Adipocyte (in vitro differentiated cells): Measurements from ENCODE around the gene GABARAPL2.

Experiments used
- DNase-seq: peaks from one replicate; pipeline ENCODE4 v3.0.0-alpha.2; 2015; ENCODE audit warnings: low read depth
- H3K27me3 ChIP-seq: replicated peaks from 2 replicates; pipeline ENCODE4 v1.7.0; 2013; ENCODE audit warnings: mild to moderate bottlenecking, low read length, moderate library complexity; ENCODE audit not compliant: control insufficient read depth, insufficient read depth
- H3K36me3 ChIP-seq: 2 replicates; pipeline ENCODE4 v1.7.0; 2013; ENCODE audit warnings: low read length, mild to moderate bottlenecking, moderate library complexity; ENCODE audit not compliant: control insufficient read depth, insufficient read depth, severe bottlenecking
- H3K4me1 ChIP-seq: 2 replicates; pipeline ENCODE4 v1.7.0; 2013; ENCODE audit warnings: mild to moderate bottlenecking, low read length, moderate library complexity; ENCODE audit not compliant: control insufficient read depth, insufficient read depth
- H3K4me3 ChIP-seq: 2 replicates; pipeline ENCODE4 v1.7.0; 2013; ENCODE audit warnings: mild to moderate bottlenecking, low read length, moderate library complexity
- H3K9ac ChIP-seq: 2 replicates; pipeline ENCODE4 v1.7.0; 2013; ENCODE audit warnings: mild to moderate bottlenecking, low read length, moderate library complexity
- H3K9me3 ChIP-seq: 2 replicates; pipeline ENCODE4 v1.7.0; 2013; ENCODE audit warnings: mild to moderate bottlenecking, low read length, moderate library complexity; ENCODE audit not compliant: control insufficient read depth

The GABARAPL2 gene

GRCh38 chr16:75566040-75566757 lies at the start of gene GABARAPL2:
Gene GABARAPL2, plus strand, starts transcription at chr16:75566379. Its CDS starts 108 bp downstream, at chr16:75566487.
- Histone ChIP-seq H3K36me3 (peaks cover 35% of the 10 kb centered on the region), H3K27me3 (peaks cover 5% of the 10 kb centered on the region), H3K4me1 (peaks cover 14% of the 10 kb centered on the region), H3K4me3 (peak within 1 kb of the TSS; percentile 98), H3K9ac (peak within 1 kb of the TSS; percentile 94), H3K9me3 (no peaks in the 10 kb centered on the region)
- DNase-seq: peak; percentile 93

GRCh38 chr16:75519175-75519574 lies 47.0 kb upstream of the GABARAPL2 start:
- no peak overlapping the region for H3K9ac ChIP-seq
- H3K9me3 ChIP-seq: no peaks in the 10 kb centered on the region
- no peaks in the 10 kb centered on the region for H3K36me3 ChIP-seq
- no peaks in the 10 kb centered on the region for H3K27me3 ChIP-seq
- H3K4me1 ChIP-seq: peaks cover 7% of the 10 kb centered on the region
- no peak overlapping the region for H3K4me3 ChIP-seq
- DNase-seq: no peak

GRCh38 chr16:75526032-75526790 lies 40.0 kb upstream of the GABARAPL2 start:
- no peak for DNase-seq
- Histone ChIP-seq H3K4me1 (no peaks in the 10 kb centered on the region), H3K27me3 (no peaks in the 10 kb centered on the region), H3K9ac (no peak overlapping the region), H3K4me3 (no peak overlapping the region), H3K36me3 (no peaks in the 10 kb centered on the region), H3K9me3 (no peaks in the 10 kb centered on the region)

GRCh38 chr16:75527825-75528299 lies 38.3 kb upstream of the GABARAPL2 start:
- H3K4me3 ChIP-seq: no peak overlapping the region
- no peak overlapping the region for H3K9ac ChIP-seq
- no peaks in the 10 kb centered on the region for H3K36me3 ChIP-seq
- no peaks in the 10 kb centered on the region for H3K9me3 ChIP-seq
- H3K27me3 ChIP-seq: peaks cover 11% of the 10 kb centered on the region
- DNase-seq: no peak
- H3K4me1 ChIP-seq: no peaks in the 10 kb centered on the region

- no peaks in the 10 kb centered on the region for H3K36me3 ChIP-seq
- no peaks in the 10 kb centered on the region for H3K9me3 ChIP-seq
- DNase-seq: no peak
- H3K27me3 ChIP-seq: peaks cover 11% of the 10 kb centered on the region
- no peak overlapping the region for H3K9ac ChIP-seq
- H3K4me3 ChIP-seq: no peak overlapping the region
- no peaks in the 10 kb centered on the region for H3K4me1 ChIP-seq
Observed at GRCh38 chr16:75529056-75529905, 36.9 kb upstream of the GABARAPL2 start.

GRCh38 chr16:75529959-75530358 lies 36.2 kb upstream of the GABARAPL2 start:
- Histone ChIP-seq H3K4me3 (no peak overlapping the region), H3K9ac (no peak overlapping the region), H3K36me3 (no peaks in the 10 kb centered on the region), H3K4me1 (no peaks in the 10 kb centered on the region), H3K27me3 (peaks cover 11% of the 10 kb centered on the region), H3K9me3 (no peaks in the 10 kb centered on the region)
- no peak for DNase-seq

- H3K4me3 ChIP-seq: no peak overlapping the region
- DNase-seq: no peak
Observed at GRCh38 chr16:75532142-75532765, 33.9 kb upstream of the GABARAPL2 start.

GRCh38 chr16:75532791-75533190 lies 33.4 kb upstream of the GABARAPL2 start:
- Histone ChIP-seq H3K9me3 (no peaks in the 10 kb centered on the region), H3K4me3 (no peak overlapping the region), H3K36me3 (no peaks in the 10 kb centered on the region), H3K9ac (no peak overlapping the region), H3K4me1 (no peaks in the 10 kb centered on the region), H3K27me3 (peaks cover 11% of the 10 kb centered on the region)
- DNase-seq: no peak

More at GRCh38 chr16:75532142-75532765, 33.9 kb upstream of the GABARAPL2 start:
- Histone ChIP-seq H3K27me3 (peaks cover 11% of the 10 kb centered on the region), H3K36me3 (no peaks in the 10 kb centered on the region), H3K4me1 (no peaks in the 10 kb centered on the region), H3K9ac (no peak overlapping the region), H3K9me3 (no peaks in the 10 kb centered on the region)

- H3K9me3 ChIP-seq: no peaks in the 10 kb centered on the region
- no peak for DNase-seq
- H3K4me1 ChIP-seq: no peaks in the 10 kb centered on the region
- H3K36me3 ChIP-seq: no peaks in the 10 kb centered on the region
- H3K4me3 ChIP-seq: no peak overlapping the region
- H3K27me3 ChIP-seq: peaks cover 11% of the 10 kb centered on the region
- H3K9ac ChIP-seq: no peak overlapping the region
Observed at GRCh38 chr16:75534560-75535205, 31.5 kb upstream of the GABARAPL2 start.

GRCh38 chr16:75535211-75535843 lies 30.9 kb upstream of the GABARAPL2 start:
- DNase-seq: no peak
- H3K36me3 ChIP-seq: no peaks in the 10 kb centered on the region
- H3K27me3 ChIP-seq: peaks cover 11% of the 10 kb centered on the region

More at GRCh38 chr16:75535211-75535843, 30.9 kb upstream of the GABARAPL2 start:
- Histone ChIP-seq H3K4me1 (no peaks in the 10 kb centered on the region), H3K9me3 (no peaks in the 10 kb centered on the region), H3K4me3 (no peak overlapping the region), H3K9ac (no peak overlapping the region)
